ENCODE results near the gene SEMA4D.

The SEMA4D gene

GRCh38 chr9:89418882-89419640, 78.9 kb downstream of the SEMA4D start:
- DNase-seq (ENCODE audit: extremely low read depth in 1 of 2, low read depth in 1 of 2): peak in 1 of 2 donors; percentile 75

DNA sequence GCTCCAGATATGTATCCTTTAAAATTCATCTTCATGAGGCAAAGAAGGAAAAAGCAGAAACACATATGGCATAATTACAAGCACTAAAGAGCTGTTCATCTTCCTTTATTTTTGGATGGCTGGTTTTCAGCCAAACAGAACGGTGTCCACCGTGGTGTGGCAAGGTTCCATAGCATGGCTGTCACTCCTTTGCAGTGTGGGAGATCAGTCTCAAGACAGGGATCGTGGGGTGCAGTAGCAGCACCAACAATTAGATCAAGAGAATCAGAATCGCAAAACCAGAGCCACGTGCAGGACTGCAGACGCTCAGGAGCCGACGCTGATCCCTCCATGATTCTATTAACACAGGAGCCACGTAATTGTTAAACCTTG, 79.5 kb downstream of the SEMA4D start:
- DNase-seq (ENCODE audit: extremely low read depth in 1 of 2, low read depth in 1 of 2): no peak

DNA sequence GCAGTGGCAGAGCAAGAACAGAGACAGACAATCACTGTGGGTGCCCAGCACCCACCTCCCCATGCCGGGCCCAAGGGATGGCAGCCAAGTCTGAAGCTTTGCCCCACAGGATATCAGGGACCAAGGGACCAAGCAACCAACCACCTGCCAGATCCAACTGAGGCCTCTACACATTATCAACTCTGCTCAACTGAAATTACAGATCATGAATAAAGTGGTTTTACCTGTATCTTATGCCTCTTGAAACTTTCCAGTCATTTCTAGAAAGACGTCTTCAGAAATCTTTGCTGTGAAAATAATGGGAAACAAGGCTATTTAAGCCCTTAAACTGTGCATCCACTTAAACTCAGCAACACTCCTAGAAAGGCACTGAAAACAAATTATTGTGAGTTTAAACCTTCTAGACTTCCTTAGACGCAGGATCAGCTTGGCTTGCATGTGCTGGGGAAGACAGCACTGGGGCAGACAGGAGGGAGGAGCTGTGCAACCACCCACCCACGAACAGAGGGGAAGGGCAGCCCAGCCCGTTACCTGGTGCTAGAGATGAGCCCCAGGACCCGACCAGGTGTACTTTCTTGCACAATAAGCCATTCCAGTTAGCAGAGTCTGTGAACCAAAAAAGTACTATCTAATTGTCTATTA, 80.0 kb downstream of the SEMA4D start:
- DNase-seq (ENCODE audit: extremely low read depth in 1 of 2, low read depth in 1 of 2): no peak

DNA sequence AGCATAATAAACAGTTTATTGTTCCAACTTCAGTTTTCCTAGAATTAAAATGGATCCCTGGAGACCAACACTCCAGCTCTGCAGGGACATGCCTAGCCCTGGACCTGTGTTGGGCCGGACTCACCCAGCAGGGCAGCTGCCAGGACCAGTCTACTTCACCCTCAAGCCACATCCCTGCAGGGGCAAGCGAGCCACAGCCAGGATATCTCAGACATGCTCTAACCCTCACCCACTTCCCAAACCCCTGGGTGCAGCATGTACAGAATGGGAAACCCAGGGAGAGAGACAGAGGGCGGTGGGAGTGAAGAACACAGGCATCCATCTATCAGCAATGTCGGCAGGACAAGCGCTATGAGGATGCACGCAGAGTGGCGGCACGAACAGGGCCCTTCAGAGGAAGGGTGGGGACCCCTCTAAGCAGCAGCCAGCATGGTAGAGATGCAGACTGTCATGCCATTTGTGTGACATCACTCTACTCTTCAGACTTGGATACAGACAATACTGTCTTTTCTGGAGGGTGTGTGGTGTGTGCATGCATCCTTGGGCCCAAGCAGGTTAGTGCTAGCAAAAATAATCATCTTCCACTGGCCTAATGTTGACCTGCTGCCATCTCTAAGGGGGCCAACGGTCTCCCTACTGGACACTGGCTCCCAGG, 83.1 kb downstream of the SEMA4D start:
- DNase-seq (ENCODE audit: extremely low read depth in 1 of 2, low read depth in 1 of 2): no peak

DNA sequence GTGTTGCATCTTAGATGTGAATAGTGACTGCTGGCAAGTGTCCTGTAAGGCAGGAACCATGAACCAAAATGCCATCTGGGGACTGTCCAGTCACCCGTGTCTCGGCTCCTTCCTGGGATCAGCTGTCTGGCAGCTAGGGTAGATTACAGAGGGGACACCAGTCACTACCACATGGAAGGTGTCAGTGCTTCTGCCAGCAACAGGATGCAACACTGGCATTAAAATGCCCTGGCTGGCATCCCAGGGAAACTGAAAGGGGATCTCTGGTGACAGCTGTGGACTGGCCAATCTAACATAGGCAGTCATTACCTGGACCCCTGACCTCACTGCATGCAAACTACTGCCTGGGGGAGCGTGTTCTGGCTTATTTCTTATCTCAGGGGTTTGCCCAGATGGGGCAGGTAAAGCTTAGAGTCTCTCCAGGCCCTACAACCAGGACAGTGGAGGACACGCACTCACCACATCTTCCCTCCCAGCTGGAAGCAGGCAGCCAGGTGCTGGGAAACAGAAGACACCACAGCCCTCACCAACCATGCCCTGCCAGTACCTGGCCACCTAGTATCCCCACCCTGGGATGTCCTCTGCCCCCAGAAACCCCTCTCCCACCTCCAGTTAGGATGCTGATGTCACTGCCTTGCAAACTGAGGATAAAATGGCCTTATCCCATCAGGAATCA, 83.8 kb downstream of the SEMA4D start:
- DNase-seq (ENCODE audit: extremely low read depth in 1 of 2, low read depth in 1 of 2): no peak

GRCh38 chr9:89412951-89413350, 85.0 kb downstream of the SEMA4D start:
- DNase-seq (ENCODE audit: extremely low read depth in 1 of 2, low read depth in 1 of 2): no peak

GRCh38 chr9:89412541-89412940, 85.4 kb downstream of the SEMA4D start:
- DNase-seq (ENCODE audit: extremely low read depth in 1 of 2, low read depth in 1 of 2): no peak

DNA sequence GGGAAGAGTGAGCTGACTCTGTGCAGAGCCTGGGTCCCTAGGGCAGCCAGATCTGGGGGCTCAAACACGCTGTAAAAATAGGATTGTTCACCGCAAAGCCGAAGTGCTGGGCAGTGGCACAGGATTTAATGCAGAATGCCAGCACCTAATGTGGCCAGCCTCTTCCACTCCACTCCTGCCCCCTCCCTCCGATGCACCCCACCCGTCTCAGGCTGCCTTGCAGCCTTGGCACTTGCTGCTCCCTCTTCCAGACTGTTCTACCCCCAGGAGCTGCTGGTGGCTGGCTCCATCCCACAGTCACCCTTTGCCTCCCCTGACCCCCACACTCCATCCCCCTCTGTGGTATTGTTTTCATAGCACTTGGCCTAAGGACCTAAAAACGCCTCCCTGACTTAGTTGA, 86.2 kb downstream of the SEMA4D start:
- no peak for DNase-seq (ENCODE audit: extremely low read depth in 1 of 2, low read depth in 1 of 2)

GRCh38 chr9:89410641-89411350, 87.1 kb downstream of the SEMA4D start:
- DNase-seq (ENCODE audit: extremely low read depth in 1 of 2, low read depth in 1 of 2): peak in 1 of 2 donors; percentile 80

- no peak for DNase-seq (ENCODE audit: extremely low read depth in 1 of 2, low read depth in 1 of 2)
Observed at GRCh38 chr9:89410022-89410421, 87.9 kb downstream of the SEMA4D start.

GRCh38 chr9:89409466-89409865, 88.4 kb downstream of the SEMA4D start:
- DNase-seq (ENCODE audit: extremely low read depth in 1 of 2, low read depth in 1 of 2): no peak

DNA sequence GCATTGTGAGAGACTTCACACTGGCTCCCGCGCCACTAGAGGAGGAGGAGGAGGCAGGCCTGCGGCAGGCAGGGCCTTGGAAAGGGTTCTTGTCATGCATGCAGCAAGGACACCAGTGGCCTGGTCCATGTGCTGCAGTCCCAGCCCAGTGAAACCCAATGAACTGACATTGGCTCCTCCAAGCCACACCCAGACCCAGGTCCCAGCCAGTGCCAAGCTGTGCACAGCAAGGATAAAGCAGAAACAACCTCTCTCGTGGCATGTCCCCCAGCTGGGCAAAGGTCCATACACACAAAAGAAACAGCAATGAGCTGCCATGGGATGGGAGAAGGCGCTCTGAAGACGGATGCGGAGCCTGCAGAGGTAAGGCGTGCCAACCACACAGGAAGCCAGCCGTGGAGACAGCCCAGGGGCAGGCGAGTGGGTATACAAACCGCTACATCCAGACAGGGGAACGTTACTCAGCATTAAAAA, 89.2 kb downstream of the SEMA4D start:
- peak in 1 of 2 donors; percentile 51 for DNase-seq (ENCODE audit: extremely low read depth in 1 of 2, low read depth in 1 of 2)

DNA sequence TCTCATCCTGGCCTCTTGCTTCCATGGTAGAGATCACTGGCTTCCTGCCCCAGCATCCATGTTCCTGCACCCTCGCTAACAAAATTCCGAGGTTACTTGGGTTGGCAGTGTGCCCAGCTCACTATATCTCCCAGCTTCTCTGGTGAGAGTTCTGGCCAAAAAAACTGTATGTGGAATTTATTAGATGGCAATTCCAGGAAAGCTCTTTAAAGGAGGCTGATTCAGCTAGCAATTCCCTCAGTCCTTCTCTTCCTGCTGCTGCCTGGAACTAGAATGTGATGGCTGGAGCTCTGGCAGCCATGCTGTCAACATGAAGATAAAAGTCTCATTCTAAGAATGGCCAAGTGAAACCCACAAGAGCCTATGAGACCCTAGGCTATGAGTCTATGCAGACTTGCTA, 90.8 kb downstream of the SEMA4D start:
- no peak for DNase-seq (ENCODE audit: extremely low read depth in 1 of 2, low read depth in 1 of 2)

- no peak for DNase-seq (ENCODE audit: extremely low read depth in 1 of 2, low read depth in 1 of 2)
Observed at GRCh38 chr9:89405826-89406225, 92.1 kb downstream of the SEMA4D start.

DNA sequence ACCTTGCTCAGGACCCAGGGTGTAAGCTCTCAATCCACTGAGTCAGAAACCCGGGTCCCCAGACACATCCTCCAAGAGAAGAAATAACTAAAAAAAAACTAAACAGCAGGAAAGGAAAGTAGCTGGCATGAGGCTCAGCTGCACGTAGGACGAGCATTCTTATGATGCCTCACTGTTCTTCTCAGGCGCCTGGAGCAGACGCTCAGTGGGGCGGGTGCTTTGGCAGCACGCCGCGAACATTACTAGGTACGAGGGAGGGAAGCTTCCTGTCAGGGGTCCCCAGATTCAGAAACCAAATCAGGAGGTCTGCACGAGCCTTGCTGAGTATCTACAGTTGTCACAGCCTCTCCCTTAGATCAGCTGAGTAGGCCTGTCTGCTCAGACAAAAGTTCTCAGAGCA, 93.8 kb downstream of the SEMA4D start:
- no peak for DNase-seq (ENCODE audit: extremely low read depth in 1 of 2, low read depth in 1 of 2)

- DNase-seq (ENCODE audit: extremely low read depth in 1 of 2, low read depth in 1 of 2): no peak
Observed at GRCh38 chr9:89402695-89403427, 95.1 kb downstream of the SEMA4D start.

- no peak for DNase-seq (ENCODE audit: extremely low read depth in 1 of 2, low read depth in 1 of 2)
Observed at GRCh38 chr9:89400403-89401116, 97.4 kb downstream of the SEMA4D start.

DNA sequence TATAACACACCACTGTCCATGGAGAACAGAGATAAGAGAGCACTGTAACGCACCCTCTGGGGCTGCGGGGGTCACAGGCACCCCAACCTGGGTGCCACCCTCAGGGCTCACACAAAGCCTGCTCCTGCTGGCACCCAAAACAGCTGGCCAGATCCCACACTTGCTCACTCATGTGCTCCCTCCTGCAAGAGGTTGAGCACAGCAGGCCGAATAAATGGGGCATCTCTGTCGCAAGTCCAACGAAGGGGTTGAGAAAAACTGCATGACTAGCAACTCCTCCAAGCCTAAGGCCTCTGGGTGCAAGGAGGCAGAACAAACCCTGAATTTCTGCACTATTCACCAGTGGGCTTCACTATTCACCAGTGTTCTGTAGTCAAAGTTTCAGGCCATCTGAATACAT, 99.3 kb downstream of the SEMA4D start:
- no peak for DNase-seq (ENCODE audit: extremely low read depth in 1 of 2, low read depth in 1 of 2)

DNA sequence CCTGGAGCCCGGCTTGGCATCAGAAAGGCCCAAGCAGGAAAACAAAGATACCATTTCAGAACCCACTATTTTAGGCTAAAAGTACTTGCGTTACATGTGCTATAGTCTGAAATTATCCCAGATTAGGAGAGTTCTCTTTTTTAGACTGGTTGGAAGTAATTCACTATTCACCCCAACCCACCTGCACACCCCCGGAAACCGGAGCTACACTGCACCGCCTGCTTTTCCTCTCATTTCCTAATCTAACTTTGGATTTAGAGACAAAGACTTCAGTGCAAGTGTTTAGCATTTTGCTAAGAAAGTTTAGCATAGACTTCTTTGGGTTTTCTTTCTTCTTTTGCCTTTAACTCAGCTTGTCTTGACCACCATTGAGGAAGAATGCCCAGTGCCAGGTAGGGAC, 100.4 kb downstream of the SEMA4D start:
- DNase-seq (ENCODE audit: extremely low read depth in 1 of 2, low read depth in 1 of 2): no peak

Measured in stimulated activated CD8-positive, alpha-beta memory T cell treated with anti-CD3 and anti-CD28 coated beads, Interleukin-7, amount 100 ng/mL, for 48 hours (primary cell).